HG02870 (cell line): ENCODE measurements around the gene ITLN2.
"Not testable (repeated sequence)": the region's sequence is repeated elsewhere in the genome, so short reads cannot be mapped to it uniquely, and the experiment has no call there.

Source experiments
- ATAC-seq: cut with Tn5 transposase; IDR thresholded peaks from one replicate; pipeline ENCODE4 v1.9.1; 2021; ENCODE audit warnings: mild to moderate bottlenecking, moderate library complexity; ENCODE audit not compliant: unreplicated experiment

The ITLN2 gene

DNA sequence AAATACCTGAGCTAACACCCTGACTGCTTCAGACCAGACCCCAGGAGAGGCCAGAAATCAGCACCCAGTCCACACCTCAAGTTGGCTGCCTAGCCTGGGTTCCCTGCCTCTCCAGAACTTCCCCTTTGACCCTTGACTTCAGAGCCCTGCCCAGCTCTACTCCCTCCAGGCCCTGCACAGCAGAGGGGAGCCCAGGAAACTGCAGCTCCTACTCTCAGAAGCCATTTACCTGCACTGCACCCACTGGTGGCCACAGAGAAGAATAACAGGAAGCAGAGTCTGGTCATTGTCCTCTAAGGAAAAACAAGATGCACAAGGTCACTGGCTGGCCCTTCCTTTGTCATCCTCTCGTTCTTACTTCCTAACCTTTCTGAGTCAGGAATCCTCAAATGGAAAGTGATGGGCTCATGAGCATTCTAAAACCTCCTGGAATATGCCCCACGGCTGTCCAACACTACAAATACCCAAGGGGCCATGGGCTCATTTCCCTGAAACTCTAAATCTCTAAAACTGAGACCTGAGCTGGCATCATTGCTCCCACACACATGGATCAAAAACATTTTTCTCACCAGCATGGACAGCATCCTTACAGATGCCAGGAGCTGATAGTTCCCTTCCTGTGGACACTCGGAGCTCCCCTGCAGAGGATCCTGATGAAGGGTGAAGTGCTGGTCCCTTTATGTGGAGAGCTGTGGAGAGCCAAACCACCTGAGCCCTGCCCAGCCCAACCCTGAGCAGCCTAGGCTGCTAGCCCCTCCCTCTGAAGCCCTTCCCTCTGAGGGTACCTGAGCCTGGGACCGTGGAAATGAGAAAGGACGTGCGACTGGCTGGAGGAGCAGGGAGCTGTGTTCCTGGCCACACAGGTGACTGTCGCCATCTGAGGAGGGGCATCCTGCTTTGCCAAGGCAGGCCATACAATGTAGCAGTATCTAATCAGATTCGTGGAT, at the start of gene ITLN2:
Gene ITLN2, minus strand, starts transcription at position 652 of the 947 bp plus-strand sequence. Its CDS starts 68 bp downstream, at position 584.
- ATAC-seq: no peak

DNA sequence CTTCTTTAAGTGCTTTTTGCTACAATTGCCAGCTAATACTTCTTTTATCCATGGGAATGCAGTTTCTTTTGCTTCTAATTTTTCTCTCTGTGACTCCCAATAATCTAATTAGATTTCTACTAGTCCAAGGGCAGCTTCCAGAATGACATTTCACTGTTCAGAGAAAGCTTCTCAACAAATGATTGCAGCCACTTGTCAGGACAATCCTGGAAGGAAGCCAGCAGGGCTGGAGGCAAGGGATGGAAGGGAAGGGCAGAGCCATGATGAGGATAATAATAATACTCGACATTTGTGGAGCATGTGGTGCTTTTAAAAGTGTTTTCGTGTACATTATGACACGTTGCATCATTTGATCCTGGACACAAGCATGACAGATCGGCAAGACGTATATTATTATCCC, 46.9 kb upstream of the ITLN2 start:
- ATAC-seq: no peak

DNA sequence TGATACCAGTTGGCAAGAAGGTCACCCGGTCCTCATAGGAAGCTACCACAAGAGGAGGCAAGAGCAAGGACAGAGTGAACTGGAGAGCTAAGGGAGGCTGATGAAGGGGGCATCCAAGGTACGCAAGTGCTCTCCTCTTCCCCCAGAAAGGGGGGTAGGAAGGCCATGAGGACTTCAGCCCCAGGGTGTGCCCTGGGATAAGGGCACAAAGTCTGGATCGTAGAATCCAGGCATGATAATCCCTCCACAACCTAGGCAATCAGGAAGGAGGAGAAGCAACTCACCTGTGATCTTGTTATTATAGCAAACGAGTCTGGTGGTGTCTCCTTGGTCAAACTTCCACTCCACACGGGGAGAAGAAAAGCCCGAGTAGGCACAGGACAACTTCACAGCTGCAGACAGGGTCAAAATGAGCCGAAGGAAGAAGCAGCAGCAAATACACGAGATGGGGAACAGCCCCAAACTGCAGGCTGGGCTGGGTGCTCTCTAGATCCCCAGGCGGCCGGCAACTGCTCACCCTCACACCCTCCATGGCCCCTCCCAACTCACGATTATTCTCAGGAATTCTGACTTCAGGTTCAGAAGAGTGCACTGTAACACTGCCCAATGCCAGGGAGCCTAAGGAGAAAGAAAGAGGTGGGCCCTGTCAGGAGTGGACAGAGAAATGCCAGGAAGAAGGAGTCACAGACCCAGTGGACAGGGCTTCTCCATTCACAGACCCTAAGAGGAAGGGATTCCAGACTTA, 46.3 kb upstream of the ITLN2 start:
- ATAC-seq: no peak

DNA sequence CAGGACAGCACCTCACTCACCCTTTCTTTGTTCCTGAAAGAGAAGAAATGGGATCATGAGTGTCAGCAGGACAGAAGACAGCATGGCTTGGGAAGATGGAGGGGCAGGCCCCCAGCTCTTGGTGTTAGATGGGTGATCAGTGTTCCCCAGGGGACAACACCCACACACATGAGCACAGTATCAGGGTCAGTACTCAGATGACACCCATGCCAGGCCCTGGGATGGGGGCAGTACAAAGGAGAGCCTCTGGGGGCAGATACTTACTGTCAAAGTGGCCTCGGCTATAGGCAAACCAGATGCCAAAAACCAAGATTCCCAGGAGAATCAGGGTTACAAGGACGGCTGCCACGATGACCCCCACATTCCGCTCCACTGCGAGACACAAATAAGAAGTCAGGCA, 44.8 kb upstream of the ITLN2 start:
- no peak for ATAC-seq

DNA sequence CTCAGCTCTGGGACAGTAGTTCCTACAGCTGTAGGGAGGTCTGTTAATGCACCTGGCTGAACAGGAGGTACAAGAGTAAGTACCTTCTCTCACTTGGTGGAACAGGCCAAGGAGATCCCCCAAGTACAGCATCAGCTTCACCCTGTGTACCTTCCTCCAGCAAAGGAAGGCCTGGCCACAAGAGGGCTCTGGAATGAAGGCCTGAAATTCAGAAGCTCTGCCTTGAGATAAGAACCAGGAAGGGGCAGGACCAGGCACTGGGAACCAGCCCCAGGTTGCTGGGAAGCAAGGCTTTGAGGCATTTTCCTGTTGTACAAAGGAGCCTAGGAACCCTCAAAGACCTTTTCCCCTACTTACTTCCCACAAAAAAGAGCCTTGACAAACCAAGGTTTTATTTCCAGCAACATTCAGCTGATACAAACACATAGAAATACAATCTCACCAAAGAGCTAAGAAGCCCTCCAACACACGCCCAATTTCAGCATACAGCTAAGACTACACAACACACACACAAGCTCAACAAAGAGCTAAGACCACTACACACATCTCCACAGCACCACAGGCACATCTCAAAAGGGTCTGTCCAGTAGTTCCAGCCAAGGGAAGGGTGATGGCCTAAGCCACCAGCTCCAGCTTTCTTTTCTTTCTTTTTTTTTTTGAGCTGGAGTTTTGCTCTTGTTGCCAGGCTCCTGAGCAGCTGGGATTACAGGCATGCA, 42.9 kb upstream of the ITLN2 start:
- ATAC-seq: no peak

DNA sequence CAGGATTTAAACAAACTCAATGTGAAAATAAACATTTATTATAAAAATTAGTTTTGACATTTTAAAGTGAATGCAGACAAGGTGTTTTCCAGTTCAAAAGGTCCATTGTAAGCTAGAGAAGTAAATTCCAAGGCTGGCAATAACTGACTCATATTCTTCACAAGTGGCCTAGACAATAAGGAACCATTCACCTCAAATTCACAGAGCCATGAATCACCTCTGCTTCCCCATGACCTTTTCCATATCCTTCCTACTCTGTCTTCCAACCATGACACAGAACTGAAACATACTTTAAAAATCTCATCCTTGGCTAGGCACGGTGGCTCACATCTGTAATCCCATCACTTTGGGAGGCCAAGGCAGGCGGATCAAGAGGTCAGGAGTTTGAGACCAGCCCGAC, 41.6 kb upstream of the ITLN2 start:
- no peak for ATAC-seq

DNA sequence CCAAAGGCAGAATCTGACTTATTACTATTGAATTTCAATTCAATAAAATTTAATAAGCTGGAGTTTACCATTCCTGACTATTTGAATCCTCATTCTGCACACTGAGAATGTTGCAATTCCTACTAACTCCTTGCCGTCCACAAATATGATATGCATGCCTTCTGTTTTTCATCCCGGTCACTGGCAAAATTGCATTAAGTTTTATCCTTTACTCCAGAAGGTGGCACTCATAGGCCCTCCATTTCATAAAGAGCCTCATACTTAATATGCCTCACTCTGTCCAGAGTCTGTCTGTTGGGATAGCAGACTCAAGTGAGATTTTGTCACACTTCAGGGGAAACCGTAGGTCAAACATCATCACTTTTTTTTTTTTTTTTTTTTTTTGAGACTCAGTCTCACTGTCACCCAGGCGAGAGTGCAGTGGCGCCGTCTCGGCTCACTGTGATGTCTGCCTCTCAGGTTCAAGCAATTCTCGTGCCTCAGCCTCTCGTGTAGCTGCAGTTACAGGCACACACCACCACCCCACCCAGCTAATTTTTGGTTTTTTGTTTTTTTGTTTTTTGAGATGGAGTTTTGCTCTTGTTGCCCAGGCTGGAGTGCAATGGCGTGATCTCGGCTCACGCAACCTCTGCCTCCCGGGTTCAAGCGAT, 39.1 kb upstream of the ITLN2 start:
- no peak for ATAC-seq

DNA sequence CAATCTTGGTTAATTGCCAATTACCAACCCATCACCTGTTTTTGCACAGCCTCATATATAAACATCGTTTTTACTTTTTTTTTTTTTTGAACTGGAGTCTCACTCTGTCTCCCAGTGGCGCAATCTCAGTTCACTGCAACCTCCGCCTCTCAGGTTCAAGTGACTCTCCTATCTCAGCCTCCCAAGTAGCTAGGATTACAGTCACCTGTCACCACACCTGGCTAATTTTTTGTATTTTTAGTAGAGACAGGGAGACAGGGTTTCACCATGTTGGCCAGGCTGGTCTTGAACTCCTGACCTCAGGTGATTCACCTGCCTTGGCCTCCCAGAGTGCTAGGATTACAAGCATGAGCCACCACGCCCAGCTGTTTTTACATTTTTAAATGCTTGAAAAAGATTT, 37.4 kb upstream of the ITLN2 start:
- ATAC-seq: not testable (repeated sequence)

DNA sequence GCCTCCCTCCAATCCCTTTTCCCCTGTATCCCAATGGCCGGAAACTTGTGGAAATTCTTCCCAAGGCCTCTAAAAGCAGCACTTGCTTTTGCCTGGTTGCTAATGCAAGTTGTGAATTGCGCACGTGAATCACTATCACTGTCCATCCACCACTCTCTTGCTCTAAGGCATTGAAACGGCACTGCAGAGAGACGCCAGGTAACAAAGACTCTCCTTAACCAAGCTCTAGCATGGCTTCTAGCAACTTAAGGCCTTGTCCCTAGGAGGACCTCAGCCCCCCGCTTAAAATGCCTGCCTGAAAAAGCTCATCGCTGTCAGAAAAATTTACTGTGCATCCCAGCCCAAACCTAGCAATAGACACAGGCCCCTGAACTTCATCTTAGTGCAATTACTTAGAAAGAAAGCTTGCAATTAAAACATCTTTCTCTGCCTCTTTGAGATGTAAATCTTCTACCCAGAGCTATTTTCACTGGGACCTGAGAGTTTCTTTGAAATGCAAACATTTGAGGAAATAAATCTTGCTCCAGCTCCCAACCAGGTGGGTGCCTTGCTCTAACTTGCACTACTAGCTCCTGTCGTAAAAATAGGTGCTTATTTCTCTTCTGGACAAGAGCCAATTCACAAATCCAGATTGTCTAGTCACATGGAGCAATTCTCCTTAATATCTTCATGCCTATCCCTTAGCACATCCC, 32.9 kb upstream of the ITLN2 start:
- no peak for ATAC-seq

DNA sequence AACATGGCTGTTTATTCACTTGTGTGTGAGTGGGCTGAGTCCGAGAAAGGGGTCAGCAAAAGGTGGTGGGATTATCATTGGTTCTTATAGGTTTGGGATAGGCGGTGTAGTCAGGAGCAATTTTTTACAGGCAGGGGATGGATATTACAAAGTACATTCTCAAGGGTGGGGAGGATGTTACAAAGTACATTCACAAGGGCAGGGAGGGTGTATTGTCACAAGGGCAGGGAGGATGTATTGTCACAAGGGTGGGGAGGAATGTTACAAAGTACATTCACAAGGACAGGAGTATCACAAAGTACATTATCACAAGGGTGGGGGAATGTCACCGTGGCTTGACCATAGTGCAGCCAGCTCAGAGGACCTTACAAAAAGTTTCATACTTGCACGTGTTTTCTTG, 31.1 kb upstream of the ITLN2 start:
- no peak for ATAC-seq

DNA sequence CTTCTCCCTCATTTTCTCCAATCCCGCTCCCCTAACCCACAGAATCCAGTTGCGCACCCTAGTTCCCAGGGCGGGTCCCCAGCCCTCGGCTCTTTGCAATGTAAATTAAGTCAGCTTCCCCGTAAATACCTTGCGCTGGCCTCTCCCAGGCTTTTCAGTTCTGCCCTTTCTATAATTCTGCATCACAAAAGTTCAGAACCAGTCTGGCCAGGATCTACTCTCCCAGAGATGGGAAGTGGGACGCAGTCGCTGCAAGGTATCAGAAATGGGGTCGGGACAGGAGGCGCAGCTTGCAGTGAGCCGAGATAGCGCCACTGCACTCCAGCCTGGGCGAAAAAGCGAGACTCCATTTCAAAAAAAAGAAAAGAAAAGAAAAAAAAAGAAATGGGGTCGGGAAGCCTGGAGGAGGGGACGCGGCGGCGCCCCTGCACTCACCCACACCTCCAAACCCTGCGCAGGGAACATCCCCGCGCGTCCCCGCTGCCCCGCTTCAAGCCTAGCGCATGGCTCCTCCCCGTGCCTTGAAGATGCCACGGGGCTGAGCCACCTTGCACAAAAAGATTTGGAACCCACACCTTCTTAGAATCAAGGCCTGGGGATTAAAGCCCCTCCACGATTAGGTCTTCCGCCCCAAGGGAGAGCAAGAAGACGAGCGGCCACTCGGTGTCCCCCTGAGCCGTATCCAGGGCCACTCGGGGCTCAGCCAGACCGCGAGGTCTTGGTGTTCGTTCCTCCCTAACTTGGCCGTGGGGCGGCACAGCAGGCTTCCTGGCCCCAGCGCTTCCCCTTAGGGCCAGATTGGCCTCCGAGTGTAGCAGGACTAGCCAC, 27.2 kb upstream of the ITLN2 start:
- no peak for ATAC-seq

DNA sequence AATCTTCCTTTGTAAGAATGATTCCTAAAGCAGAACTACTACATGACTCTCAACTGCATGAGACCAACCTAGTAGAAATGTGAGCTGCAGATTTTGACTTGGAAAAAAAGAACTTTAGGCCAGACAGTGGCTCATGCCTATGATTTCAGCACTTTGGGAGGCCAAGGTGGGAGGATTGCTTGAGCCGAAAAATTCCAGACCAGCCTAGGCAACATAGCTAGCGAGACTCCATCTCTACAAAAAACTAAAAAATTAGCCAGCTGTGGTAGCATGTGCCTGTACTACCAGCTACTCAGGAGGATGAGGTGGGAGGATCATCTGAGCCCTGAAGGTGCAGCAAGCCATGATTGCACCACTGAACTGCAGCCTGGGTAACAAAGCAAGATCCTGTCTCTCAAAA, 24.7 kb upstream of the ITLN2 start:
- ATAC-seq: no peak

DNA sequence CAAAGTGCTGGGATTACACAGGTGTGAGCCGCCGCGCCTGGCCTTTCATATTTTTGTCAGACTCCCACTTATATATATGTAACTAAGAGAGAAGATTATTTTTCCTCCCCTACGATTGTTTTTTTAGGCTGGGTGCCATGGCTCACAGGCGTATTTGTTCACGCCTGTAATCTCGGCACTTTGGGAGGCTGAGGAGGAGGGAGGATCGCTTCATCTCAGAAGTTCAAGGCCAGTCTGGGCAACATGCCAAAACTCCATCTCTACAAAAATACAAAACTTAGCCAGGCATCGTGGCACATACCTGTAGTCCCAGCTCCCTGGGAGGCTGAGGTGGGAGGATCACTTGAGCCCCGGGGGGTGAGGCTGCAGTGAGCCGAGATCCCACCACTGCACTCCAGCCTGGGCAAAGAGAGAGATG, 23.9 kb upstream of the ITLN2 start:
- no peak for ATAC-seq

DNA sequence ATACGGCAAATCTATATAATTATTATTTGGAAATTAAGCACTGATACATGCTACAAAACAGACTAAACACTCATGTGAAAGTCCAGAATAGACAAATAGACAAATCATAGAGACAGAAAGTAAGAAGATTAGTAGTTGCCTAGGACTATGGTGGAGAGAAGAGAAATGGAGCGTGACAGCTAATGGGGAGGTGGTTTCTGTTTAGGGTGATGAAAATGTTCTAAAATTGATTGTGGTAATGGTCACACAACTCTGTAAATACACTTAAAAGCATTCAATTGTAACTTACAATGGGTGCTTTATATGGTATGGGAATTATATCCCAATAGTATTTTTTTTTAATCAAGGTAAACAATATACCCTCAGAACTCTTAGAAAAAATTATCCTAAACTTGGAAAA, 20.4 kb upstream of the ITLN2 start:
- ATAC-seq: no peak

DNA sequence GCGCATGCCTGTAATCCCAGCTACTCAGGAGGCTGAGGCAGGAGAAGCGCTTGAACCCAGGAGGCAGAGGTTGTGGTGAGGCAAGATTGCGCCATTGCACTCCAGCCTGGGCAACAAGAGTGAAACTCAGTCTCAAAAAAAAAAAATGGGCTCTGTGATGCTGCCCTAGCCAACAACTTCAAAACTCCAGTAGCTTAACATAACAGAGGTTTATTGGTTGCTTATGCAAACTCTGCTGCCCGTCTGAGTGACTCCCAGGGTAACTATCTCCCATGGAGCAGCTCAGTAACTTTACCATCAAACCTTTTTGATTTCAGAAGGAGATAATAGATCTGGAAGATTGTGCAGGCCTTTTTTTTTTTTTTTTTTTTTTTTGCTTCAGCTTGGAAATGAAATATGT, 18.9 kb upstream of the ITLN2 start:
- ATAC-seq: no peak

DNA sequence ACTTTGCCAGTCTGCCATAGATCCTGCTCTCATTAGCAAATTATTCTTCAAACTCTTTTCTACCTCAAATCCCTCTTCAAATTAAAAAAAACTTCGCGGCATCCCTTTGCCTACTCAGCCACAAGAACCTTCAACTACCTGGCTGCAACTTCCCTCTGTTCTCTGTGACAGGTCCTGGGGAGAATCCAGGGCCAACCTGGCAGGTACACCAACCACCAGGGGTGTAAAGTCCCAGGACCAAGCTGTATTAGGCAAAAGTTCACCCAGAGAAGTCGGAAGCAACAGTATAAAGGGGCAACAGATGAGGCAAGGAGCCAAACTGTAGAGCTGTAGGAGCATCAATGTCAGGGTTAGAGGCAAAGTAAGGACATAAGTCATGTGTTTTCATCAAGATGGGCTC, 18.3 kb upstream of the ITLN2 start:
- ATAC-seq: no peak

DNA sequence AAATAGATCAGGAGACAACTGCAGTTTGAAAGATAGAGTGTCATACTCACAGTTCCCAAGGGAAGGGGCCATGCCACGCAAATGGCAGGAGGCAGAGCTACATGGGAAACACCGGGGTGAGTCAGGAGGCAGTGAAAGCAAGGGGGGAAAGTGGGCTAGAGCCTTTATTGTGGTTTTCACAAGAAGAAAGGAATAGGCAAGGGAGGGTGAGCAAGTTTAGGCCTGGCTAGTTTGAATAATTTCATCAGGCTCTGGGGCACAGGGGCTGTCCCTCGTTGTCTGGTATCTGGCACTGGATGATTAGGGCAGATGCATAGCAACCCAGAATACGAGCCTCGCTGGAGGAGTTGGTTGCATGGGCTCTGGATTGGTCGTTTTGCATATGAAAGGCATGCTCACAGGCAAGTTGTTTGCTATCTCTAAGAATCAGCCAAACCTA, 17.0 kb upstream of the ITLN2 start:
- ATAC-seq: no peak

DNA sequence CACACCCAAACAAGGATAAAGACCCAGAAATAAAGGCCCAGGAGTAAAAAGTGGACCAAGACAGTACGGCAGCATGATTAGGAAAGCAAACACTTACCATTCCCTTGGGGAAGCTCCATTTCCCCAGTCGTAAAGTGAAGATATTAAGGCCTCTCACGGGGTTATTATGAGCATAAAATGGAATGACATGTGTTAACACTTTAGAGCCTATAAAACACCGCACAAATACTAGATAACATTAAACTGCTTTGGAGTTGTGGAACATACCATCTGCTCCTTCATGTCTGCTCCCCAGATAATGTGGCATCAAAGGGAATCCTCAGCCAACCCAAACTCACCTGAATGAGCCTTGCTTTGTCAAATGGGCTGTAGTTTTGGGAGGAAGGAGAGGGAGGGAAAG, 8.9 kb upstream of the ITLN2 start:
- no peak for ATAC-seq

DNA sequence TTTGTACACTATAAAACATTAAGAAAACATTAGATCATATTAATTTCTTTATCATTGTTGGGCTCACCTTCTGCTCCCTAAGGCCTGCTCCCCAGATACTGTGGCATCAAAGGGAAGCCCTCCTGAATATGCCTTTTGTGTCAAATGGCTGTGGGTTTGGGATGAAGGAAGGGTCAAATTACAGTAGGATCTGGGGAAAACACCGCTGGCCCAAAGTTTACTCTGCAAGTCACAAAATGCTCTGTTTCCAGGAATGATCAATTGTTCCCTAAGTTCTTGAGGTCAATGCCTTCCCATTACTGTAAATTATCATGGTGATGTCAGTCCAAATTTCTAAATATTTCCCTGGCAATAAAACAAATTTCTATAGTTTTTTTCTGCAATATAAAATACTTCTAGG, 6.8 kb upstream of the ITLN2 start:
- no peak for ATAC-seq
